ENCODE results near the gene SPOCD1.

The SPOCD1 gene

DNA sequence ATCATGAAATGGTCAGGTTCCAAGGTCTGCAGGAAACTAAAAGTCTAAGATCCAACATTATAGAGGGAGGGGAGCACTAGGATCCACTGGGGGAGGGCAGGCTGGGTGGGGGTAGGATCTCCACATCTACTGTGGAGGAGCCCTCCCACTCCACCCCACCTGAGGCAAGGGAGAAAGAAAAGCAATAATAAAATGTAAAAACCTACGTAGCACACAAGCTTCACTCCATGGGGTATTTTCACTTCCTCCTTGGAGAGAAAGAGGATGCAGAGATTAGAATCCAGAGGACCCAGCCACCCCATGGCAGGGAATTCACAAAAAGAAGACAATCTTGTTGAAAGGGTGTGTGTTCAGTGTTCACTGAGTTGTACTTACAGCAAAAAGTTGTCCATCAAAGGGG lies 14.4 kb downstream of the SPOCD1 start:
- no peak for TF ChIP-seq CTCF (IDR thresholded peaks at IDR 0.05; ENCODE audit: insufficient read depth, low read depth, low read length, missing control alignments)
- no peak overlapping the region for H3K4me3 ChIP-seq (ENCODE audit: low read length)
- DNase-seq (ENCODE audit: low read depth): no peak

DNA sequence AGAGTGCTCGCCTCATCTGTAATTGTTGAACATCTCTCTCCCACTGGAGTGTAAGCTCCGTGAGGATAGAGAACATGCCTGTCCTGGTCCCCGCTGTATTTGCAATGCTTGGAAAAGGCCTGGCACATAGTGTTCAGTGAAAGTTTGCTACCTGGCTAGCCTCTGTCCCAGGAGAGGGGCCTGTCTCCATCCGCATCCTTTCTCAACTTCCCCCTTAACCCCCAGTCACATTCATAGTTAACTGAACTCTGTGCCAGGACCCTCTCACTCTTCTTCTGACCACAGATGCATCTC lies 15.2 kb downstream of the SPOCD1 start:
- TF ChIP-seq CTCF (IDR thresholded peaks at IDR 0.05; ENCODE audit: insufficient read depth, low read depth, low read length, missing control alignments): no peak
- H3K4me3 ChIP-seq (ENCODE audit: low read length): no peak overlapping the region
- no peak for DNase-seq (ENCODE audit: low read depth)

DNA sequence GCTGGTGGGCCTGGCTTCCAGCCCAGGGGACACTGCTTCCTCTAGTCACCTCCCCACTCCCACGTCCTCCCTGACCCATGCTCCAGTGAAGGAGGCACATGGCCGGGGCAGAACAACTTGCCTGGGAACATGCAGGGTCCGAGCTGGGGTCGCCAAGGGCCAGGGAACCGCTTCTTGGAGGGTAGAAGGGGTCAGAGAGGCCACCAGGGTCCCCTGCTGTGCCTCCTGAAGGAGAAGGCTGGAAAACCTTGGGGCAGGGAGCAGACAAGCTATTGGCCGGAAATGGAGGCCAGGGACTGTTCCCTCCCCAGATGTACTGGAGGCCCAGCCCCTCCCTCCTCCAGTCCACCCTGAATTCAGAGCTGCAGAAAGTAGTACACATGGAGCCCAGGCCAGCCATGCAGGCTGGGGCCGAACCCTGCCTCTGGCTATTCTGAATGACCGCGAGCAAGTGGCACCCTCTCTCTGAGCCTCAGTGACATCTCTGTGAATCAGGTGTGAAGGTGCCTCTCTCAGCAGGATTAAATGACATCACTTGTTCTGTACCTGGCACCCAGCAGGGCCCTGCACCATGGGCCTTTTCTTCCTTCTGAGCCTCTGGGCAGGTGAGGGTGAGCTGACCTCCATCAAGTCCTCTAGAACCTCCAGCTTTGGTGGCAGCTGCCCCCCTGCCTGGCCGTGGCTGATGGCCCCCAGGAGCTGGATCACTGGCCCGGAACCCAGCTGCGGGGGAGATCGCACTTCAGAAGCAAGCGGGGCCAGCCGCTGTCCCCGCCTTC lies 15.7 kb downstream of the SPOCD1 start:
- TF ChIP-seq CTCF (IDR thresholded peaks at IDR 0.05; ENCODE audit: insufficient read depth, low read depth, low read length, missing control alignments): no peak
- no peak for DNase-seq (ENCODE audit: low read depth)
- H3K4me3 ChIP-seq (ENCODE audit: low read length): no peak overlapping the region

DNA sequence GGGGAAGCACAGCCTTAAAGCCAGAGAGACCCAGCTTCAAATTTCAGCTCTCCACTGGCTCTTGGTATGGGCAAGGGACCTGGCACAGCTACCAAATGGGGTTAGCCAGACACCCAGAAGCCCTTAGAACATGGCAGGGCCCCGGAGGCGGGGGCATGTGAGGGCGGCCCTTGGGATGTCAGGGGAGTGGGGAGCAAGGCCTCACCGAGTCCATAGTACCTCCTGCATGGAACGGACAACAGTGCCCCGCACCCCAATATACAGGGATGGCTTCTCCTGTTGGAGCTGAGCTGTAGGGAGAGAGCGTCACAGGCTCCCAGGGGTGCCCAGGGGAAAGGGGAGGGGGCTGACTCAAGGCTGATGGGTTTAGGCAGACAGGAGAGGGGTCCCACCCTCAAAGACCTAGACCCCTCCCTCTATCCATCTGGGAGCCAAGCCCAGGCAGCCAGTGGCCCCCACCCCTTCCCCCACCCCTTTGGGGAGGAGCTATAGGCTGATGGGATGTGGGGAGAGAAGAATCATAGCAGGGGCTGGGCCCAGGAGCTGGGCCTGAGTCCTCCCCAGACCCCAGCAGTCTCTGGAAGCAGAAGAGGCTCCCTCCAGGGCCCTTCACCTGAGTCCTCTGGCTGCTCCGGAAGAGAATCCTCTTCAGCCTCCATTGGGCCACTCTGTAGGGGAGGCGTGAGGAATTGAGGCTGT lies 16.5 kb downstream of the SPOCD1 start:
- no peak for TF ChIP-seq CTCF (IDR thresholded peaks at IDR 0.05; ENCODE audit: insufficient read depth, low read depth, low read length, missing control alignments)
- no peak for DNase-seq (ENCODE audit: low read depth)
- H3K4me3 ChIP-seq (ENCODE audit: low read length): no peak overlapping the region

- no peak overlapping the region for H3K4me3 ChIP-seq (ENCODE audit: low read length)
- no peak for TF ChIP-seq CTCF (IDR thresholded peaks at IDR 0.05; ENCODE audit: insufficient read depth, low read depth, low read length, missing control alignments)
- DNase-seq (ENCODE audit: low read depth): peak; percentile 89
Measured at GRCh38 chr1:31798433-31799195, 17.2 kb downstream of the SPOCD1 start.

GRCh38 chr1:31798086-31798432 lies 17.8 kb downstream of the SPOCD1 start:
- no peak overlapping the region for H3K4me3 ChIP-seq (ENCODE audit: low read length)
- TF ChIP-seq CTCF (IDR thresholded peaks at IDR 0.05; ENCODE audit: insufficient read depth, low read depth, low read length, missing control alignments): no peak

More at GRCh38 chr1:31798086-31798432, 17.8 kb downstream of the SPOCD1 start:
- DNase-seq (ENCODE audit: low read depth): no peak

Data from epithelial cell of esophagus (primary cell).